ENCODE data around the gene IFI16. TPM values are rescaled to one million over a fixed set of nuclear protein-coding genes. Genes with fewer than 3 reads are reported as not detected.
"Not testable (repeated sequence)": the region's sequence is repeated elsewhere in the genome, so short reads cannot be mapped to it uniquely, and the experiment has no call there.

Gene IFI16
- total RNA-seq, result 33.9 and 51.2 TPM in 2 replicates

GRCh38 chr1:159009704-159010361 lies at the start of gene IFI16:
Gene IFI16, plus strand, starts transcription at chr1:159009907. Its CDS starts 4,774 bp downstream, at chr1:159014681.
- DNase-seq (ENCODE audit: low read depth in 2 of 2), result peak; percentile 89 to 93

- DNase-seq (ENCODE audit: low read depth in 2 of 2), result no peak
Measured at GRCh38 chr1:158961178-158961577, 48.5 kb upstream of the IFI16 start.

- no peak for DNase-seq (ENCODE audit: low read depth in 2 of 2)
Measured at GRCh38 chr1:158962983-158963382, 46.7 kb upstream of the IFI16 start.

GRCh38 chr1:158969166-158969565 lies 40.5 kb upstream of the IFI16 start:
- no peak for DNase-seq (ENCODE audit: low read depth in 2 of 2)

- DNase-seq (ENCODE audit: low read depth in 2 of 2), result no peak
Measured at GRCh38 chr1:158969855-158970254, 39.9 kb upstream of the IFI16 start.

- DNase-seq (ENCODE audit: low read depth in 2 of 2), result peak; percentile 11 to 19
Measured at GRCh38 chr1:158972841-158973240, 36.9 kb upstream of the IFI16 start.

- no peak for DNase-seq (ENCODE audit: low read depth in 2 of 2)
Measured at GRCh38 chr1:158976219-158976618, 33.5 kb upstream of the IFI16 start.

- DNase-seq (ENCODE audit: low read depth in 2 of 2), result no peak
Measured at GRCh38 chr1:158978730-158979129, 31.0 kb upstream of the IFI16 start.

GRCh38 chr1:158979229-158979628 lies 30.5 kb upstream of the IFI16 start:
- no peak for DNase-seq (ENCODE audit: low read depth in 2 of 2)

- DNase-seq (ENCODE audit: low read depth in 2 of 2), result no peak
Measured at GRCh38 chr1:158983235-158983634, 26.5 kb upstream of the IFI16 start.

GRCh38 chr1:158984386-158984785 lies 25.3 kb upstream of the IFI16 start:
- DNase-seq (ENCODE audit: low read depth in 2 of 2), result no peak

- DNase-seq (ENCODE audit: low read depth in 2 of 2), result no peak
Measured at GRCh38 chr1:158989424-158989823, 20.3 kb upstream of the IFI16 start.

- no peak for DNase-seq (ENCODE audit: low read depth in 2 of 2)
Measured at GRCh38 chr1:158992787-158993312, 16.9 kb upstream of the IFI16 start.

GRCh38 chr1:158996998-158997397 lies 12.7 kb upstream of the IFI16 start:
- DNase-seq (ENCODE audit: low read depth in 2 of 2), result no peak

GRCh38 chr1:158998037-158998780 lies 11.5 kb upstream of the IFI16 start:
- no peak for DNase-seq (ENCODE audit: low read depth in 2 of 2)

GRCh38 chr1:158998781-158999161 lies 10.9 kb upstream of the IFI16 start:
- DNase-seq (ENCODE audit: low read depth in 2 of 2), result peak; percentile 65 to 78

- DNase-seq (ENCODE audit: low read depth in 2 of 2), result peak; percentile 95 to 97
Measured at GRCh38 chr1:158999316-159000069, 10.2 kb upstream of the IFI16 start.

GRCh38 chr1:159000070-159000409 lies 9.7 kb upstream of the IFI16 start:
- no peak for DNase-seq (ENCODE audit: low read depth in 2 of 2)

- DNase-seq (ENCODE audit: low read depth in 2 of 2), result peak; percentile 94 to 96
Measured at GRCh38 chr1:159000625-159001024, 9.1 kb upstream of the IFI16 start.

GRCh38 chr1:159005161-159005560 lies 4.5 kb upstream of the IFI16 start:
- DNase-seq (ENCODE audit: low read depth in 2 of 2), result no peak

- no peak for DNase-seq (ENCODE audit: low read depth in 2 of 2)
Measured at GRCh38 chr1:159005676-159006075, 4.0 kb upstream of the IFI16 start.

GRCh38 chr1:159006210-159006807 lies 3.4 kb upstream of the IFI16 start:
- not testable (repeated sequence) for DNase-seq (ENCODE audit: low read depth in 2 of 2)

Data from lung microvascular endothelial cell (primary cell).